HL-60/S4 treated with retinoic acid at 250 ng/mL for 4 days and 3 days (cell line): ENCODE results near the gene PHYHIPL.

Experiments used
- in situ Hi-C: fragments of 300-500 bp; cut with MboI; formaldehyde crosslinking; loops from 2 replicates; pipeline ENCODE4 v1.7.0; 2022; ENCODE audit warnings: low sequenced_read_pairs

PHYHIPL gene

DNA sequence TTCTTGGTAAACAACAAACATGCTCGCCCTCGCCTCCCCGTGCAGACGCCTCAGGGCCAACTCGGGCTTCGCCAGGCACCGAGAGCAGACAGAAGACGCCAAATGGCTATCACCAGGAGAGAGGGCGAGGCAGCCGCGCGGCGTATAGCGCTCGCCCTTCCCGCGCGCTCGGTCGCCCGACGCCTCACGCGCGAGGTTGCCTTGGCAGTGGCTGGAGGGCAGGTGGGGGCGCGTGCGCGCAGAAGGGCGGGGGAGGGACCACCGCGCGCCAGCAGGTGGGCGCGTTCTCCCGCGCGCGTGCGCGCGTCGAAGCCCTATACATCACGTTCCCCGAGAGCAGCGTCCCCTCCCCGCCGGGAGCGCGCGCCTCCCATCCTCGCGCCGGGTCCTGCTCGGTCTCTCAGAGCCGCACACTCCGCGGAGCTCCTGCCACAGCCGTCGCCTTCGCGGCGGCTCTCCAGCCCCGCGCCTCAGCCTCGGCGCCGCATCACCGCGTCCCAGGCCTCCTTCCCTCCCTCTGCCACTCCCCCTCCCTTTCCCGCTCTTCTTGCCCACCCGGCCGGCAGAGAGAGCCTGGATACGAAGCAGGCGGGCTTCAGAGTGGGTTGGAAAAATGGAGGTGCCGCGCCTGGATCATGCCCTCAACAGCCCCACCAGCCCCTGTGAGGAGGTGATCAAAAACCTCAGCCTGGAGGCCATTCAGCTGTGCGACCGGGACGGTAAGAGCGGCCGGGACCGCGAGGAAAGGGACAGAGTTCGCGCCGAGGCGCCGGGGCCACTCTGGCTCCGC, at the start of gene PHYHIPL:
PHYHIPL (plus strand) TSS at position 403 of the 790 bp plus-strand sequence; CDS start at position 614, 211 bp downstream.
- in situ Hi-C loops, result no loop called here

GRCh38 chr10:59126991-59127390, 49.5 kb upstream of the PHYHIPL start:
- in situ Hi-C loops, result no loop called here

DNA sequence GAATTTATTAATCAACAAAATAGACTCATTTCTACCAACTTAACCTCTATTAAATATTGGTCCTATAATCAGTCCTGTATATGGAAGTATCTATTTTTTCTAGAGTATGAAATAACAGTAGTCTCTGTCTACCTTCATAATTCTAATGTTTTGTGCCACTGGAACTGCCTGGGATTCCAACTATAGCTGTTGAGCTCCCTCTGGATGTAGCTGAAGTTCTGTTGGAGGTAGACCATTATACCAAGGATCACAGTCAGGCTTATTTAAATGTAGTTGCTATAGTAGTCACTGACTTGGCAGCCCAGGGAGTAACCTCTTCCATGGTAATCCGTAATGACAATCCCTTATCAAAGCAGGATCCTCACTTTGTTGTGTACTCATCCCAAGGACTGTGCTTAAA, 48.5 kb upstream of the PHYHIPL start:
- in situ Hi-C loops, result no loop called here

DNA sequence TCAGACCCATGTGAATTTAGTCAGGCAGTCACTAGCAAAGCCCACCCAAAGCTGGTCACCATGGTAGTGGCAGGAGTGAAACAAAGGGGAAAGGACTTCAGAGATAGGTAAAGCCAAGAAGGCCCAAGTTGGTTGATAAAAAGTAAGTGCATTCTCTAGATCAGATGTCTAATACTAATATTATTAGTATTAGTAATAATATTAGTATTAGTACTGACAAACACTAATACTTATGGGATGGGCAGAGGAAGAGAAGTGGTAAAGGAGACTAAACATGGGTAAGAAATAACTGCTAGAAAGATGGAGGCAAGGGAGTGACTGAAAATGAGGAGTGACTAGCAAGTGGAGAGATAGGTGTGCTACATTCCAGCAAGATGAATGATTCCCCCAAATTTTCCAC, 46.6 kb upstream of the PHYHIPL start:
- in situ Hi-C loops, result no loop called here

DNA sequence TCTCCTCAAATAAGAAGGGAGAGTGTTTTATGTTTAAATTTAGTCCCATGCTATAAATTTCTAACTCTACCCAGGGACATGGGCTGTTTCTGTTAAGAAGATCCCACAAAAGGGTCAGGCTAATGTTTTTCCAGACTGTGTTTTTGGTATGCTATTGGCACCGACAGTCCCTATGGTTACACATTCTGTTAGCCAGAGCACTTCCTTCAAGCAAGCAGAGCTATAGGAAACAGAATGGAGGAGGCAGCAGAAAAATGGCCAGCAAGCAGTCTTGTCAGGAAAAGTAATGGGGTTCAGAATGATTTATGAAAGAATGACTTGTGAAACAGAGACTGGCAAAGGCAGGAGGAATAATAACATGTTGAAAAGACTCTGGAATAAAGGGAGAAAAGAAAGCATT, 44.8 kb upstream of the PHYHIPL start:
- in situ Hi-C loops, result no loop called here

DNA sequence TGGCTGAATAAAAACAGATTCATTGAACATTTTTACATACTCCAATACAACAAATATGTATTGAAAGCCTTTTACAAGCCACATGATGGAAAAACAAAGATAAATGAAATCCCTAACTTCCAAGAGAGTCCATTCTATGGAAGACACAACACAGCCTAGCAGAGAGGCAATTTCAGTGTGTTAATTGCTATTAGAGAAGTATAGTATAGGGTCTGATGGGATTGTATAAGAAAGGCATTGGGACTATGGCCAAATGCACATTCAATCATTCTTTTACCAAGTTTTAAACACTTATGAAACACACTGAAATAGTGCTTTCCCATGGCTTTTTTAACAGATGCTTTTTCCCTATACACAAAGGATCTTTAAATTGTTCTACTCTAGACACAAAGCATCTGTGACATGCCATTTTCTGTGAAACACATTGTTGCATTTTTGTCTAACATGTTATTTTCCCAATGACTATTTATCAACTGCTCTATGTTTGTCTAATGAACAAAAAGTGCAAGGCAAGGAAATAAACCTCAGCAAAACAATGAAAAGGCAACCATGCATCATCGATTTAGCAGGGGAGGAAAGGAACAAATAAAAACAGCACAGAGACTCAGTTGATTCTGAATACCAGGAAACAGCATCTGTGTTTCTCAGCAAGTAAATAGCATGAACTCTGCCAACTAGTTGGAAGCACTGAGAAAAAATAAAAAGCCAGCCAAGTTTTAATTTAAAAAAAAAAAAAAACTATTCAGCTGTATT, 42.4 kb upstream of the PHYHIPL start:
- in situ Hi-C loops, result no loop called here

DNA sequence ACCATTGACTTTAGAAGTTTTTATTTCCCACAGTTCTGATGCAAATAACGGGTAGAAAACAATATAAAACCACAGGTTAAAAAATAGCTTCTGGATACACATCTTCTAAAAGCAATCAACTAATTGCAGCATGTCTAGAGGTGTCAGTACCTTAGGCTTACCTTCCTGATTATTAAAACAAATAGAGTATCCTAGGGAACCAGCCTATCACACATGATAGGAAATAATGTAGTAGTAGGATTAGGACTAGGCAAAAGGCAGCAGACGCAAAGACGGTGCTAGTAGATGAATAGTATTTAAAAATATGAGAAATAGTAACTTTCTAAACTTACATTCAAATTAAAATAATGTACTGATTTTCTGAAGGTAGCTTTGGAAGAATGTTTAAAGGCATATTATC, 41.7 kb upstream of the PHYHIPL start:
- in situ Hi-C loops, result no loop called here

DNA sequence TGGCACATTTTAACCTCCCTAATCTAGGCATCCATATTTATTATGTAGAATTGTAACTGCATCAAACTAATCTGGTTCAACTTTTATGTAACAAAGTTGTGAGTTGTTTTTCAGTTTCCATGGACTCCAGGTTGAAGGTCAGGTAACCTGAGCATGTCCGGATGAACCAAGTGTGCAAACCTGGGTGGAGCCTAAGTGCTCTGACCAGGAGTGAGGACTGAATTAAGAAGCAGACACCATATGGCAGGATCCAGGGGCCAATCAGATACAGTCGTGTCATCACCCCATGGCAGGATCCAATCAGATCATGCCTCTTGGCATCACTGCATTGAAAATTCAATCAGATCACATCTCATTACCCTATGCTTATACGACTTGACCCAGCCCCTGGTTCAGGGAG, 41.2 kb upstream of the PHYHIPL start:
- in situ Hi-C loops, result no loop called here

DNA sequence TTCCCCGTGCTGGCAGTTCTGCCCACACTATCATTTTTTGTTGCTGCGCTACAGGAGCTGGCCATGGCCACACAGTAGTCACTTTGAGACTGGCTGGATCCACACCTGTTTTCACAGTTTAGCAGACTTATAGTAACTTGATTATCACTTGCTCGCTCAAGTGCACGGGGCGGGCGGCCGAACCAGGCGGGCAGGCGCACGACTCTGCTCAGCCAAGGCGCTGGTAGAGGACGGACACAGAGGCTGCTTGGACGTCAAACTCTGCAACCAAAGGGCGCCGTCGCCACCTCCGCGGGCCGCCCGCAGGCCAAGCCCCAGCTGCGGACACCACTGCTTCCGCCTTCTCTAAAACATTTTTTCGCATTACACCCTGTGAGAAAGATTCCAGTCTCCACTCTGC, 38.4 kb upstream of the PHYHIPL start:
- in situ Hi-C loops, result no loop called here

DNA sequence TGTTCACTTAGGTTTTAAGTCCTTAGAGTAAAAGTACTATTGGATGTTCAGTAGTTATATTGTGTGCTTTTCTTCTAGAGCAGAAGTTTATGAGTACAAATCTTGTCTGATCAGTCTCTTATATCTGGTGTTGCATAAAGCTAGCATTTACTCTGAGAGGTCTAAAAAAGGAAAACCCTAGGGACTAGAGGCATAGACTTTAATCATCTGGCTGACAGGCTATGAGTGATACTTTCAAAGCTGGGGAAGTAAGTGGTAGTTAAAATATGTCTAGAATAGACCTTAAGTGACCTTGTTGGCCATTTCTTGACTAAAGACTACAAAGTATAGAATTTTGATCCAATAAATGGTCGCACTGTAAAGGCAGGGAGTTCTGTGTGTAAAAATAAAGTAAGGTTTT, 32.9 kb upstream of the PHYHIPL start:
- in situ Hi-C loops, result no loop called here

GRCh38 chr10:59148701-59149100, 27.7 kb upstream of the PHYHIPL start:
- in situ Hi-C loops, result no loop called here

DNA sequence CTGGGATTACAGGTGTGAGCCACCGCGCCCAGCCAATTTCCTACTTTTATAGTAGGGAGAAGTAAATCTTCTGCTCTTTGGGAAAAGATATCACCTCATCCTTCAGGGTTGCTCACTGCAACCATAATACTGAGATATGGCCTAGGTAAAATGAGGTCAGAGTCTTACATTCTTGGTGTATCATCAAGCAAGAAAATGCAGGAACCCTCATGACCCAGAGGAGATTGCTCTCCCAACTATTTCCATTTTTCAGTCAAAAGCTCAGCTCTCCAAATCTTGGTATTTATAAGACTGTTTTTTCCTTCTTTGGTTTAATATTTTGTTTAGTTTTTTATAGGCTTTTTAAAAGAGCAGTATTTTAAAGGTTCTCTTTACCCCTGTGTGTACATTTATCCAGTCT, 20.9 kb upstream of the PHYHIPL start:
- in situ Hi-C loops, result no loop called here

DNA sequence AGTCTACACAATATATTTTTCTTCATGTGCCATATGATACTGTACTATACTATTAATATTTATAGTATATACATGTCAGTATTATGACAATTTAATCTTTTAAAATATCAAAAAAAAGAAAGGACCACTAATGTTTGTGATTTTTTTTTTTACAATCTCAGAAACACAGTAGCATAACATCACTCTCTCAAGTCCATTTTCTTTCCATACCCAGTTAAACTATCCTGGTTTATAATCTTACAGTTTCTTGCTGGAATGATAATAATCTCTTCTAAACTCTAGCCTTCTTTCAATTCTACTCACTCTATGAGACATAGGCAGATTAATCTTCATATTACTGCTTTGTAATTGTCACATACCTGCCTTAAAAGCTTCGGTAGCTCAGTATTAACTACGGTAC, 8.9 kb upstream of the PHYHIPL start:
- in situ Hi-C loops, result no loop called here

DNA sequence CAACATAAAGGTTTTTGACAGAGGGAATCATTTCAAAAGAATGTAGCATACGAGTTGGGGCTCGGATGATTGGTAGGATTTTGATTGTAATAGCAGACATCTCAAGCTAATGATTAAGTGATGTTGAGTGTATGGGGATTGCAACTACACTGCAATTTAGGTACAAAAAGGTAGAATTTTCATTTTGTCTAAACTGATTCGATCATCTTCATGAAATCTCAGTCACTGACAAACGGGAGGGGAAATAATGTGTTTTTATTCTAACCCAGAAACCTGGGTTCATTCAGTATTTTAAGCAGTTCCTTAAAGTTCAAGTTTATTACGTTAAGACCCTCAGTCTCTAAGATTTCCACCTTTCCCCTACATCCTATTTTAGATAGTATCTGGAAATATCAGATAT, 3.9 kb upstream of the PHYHIPL start:
- in situ Hi-C loops, result no loop called here

DNA sequence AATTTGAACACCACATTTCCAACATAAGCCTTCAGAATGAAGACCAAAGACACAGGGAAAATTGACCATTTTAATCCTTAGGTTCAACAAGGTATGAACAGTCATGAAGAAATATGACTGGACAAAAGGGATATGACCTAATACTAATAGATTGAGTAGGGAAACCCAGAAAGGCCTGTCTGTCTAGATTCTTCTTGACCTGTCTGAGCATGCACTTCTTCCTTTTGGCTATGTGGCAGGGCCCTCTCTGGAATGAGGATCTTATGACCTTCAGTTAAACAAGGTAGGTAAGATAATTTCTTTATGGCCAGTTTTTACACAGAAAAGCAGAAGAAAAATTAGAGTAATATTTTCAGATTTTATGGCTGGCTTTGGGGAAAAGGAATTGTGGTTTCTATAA, 3.0 kb upstream of the PHYHIPL start:
- in situ Hi-C loops, result no loop called here

DNA sequence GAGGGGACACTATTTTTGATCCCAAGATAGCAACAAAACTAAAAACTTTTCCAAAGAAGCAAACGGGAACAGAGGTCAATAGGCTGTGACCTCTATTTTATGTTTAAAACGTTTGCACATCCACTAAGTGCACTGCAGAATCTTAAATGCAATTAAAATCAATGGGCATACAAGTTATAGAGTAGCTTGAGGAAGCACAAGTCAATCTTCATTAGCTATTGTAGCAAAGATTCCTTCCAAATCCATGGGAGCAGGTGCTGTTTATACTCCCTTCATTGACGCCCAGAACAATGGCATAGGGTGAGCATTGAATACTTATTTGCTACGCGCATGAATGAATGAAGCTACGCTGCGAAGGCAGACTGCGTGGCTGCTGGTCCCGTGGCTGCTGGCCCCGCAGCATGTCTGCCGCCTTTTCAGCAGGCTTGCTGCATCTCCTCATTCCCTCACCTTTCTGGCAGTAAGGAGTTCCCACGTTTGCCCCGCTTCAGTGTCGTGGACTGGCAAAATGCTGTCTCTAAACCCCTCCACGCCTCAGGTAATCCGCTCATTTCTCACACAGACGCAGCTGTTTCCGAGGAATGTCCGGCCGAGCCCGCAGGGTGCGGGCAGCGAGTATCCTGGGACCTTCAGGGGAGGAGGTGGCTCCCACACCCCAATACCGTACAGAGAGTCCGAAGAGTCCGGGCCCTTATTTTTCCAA, 754 bp upstream of the PHYHIPL start:
- in situ Hi-C loops, result no loop called here

- in situ Hi-C loops, result no loop called here
These were observed 771 bp downstream of the PHYHIPL start for GRCh38 chr10:59177031-59177797.

DNA sequence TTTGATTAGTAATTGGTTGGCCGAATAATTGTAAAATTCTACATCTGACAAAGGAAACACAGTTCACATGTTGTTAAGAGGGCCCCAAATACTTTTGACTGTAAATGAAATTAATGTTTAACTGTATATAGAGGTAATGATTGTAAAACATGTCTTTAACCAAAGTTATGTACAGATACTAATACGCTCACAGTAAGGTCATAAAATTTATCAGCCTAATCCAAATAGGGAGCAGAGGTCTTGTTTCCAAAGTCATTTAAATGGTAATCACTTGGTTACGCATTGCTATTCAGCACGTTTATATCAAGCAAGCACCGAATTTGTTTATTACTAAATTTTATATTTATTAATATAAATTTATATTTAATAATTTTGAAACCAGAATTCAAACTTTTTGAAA, 1.4 kb downstream of the PHYHIPL start:
- in situ Hi-C loops, result no loop called here

GRCh38 chr10:59179068-59179467, 2.6 kb downstream of the PHYHIPL start:
- in situ Hi-C loops, result no loop called here

- in situ Hi-C loops, result no loop called here
These were observed 4.3 kb downstream of the PHYHIPL start for GRCh38 chr10:59180689-59181270.

DNA sequence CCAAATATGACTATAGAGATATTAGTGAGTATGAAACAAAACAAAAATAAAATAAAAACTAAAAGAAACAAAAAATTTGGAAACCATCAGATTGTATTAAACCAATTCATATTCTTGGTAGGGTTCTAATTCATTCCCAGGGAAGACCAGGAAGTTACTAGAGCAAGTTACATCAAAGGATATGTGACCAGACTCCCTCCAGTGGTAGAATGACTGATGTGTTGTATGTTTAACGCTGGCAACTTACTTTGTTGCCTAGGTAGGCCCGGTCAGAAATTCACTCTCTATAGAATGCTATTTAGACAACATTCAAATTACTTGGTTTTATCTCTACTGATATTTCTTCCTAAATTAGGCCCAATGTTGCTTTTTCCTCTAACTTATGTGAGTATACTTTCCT, 5.2 kb downstream of the PHYHIPL start:
- in situ Hi-C loops, result no loop called here
